ENCODE data around the gene KLK11.

Gene KLK11

GRCh38 chr19:51026554-51026831, at the start of gene KLK11:
KLK11 (minus strand) TSS chr19:51026616; CDS start chr19:51025631, 985 bp downstream.
- peak; percentile 59 for DNase-seq

GRCh38 chr19:51075998-51076397, 49.6 kb upstream of the KLK11 start:
- no peak for DNase-seq

- DNase-seq, result no peak
Measured at GRCh38 chr19:51071095-51071405, 44.6 kb upstream of the KLK11 start.

GRCh38 chr19:51070334-51071094, 44.1 kb upstream of the KLK11 start:
- no peak for DNase-seq

- no peak for DNase-seq
Measured at GRCh38 chr19:51066393-51067186, 40.2 kb upstream of the KLK11 start.

GRCh38 chr19:51065221-51065960, 39.0 kb upstream of the KLK11 start:
- no peak for DNase-seq

- no peak for DNase-seq
Measured at GRCh38 chr19:51064534-51065220, 38.3 kb upstream of the KLK11 start, which contains the start of gene KLK13. KLK13 (minus strand) TSS chr19:51065092; CDS start chr19:51065067, 25 bp downstream.

- DNase-seq, result no peak
Measured at GRCh38 chr19:51063664-51064063, 37.2 kb upstream of the KLK11 start.

GRCh38 chr19:51060973-51061372, 34.6 kb upstream of the KLK11 start:
- no peak for DNase-seq

- DNase-seq, result no peak
Measured at GRCh38 chr19:51060336-51060735, 33.9 kb upstream of the KLK11 start.

- no peak for DNase-seq
Measured at GRCh38 chr19:51059715-51060114, 33.3 kb upstream of the KLK11 start.

GRCh38 chr19:51055866-51056265, 29.4 kb upstream of the KLK11 start:
- DNase-seq, result no peak

- DNase-seq, result no peak
Measured at GRCh38 chr19:51047031-51047335, 20.6 kb upstream of the KLK11 start.

GRCh38 chr19:51044327-51044726, 17.9 kb upstream of the KLK11 start:
- no peak for DNase-seq

- DNase-seq, result no peak
Measured at GRCh38 chr19:51043497-51043896, 17.1 kb upstream of the KLK11 start.

GRCh38 chr19:51040151-51040550, 13.7 kb upstream of the KLK11 start:
- DNase-seq, result no peak

GRCh38 chr19:51036519-51036918, 10.1 kb upstream of the KLK11 start:
- DNase-seq, result no peak

- peak; percentile 86 for DNase-seq
Measured at GRCh38 chr19:51034704-51035103, 8.3 kb upstream of the KLK11 start, which contains the start of gene KLK12. KLK12 (minus strand) TSS chr19:51035002; CDS start chr19:51034621, 381 bp downstream.

GRCh38 chr19:51031880-51032225, 5.4 kb upstream of the KLK11 start:
- no peak for DNase-seq

GRCh38 chr19:51031220-51031879, 4.9 kb upstream of the KLK11 start:
- DNase-seq, result no peak

- no peak for DNase-seq
Measured at GRCh38 chr19:51030631-51031030, 4.2 kb upstream of the KLK11 start.

- DNase-seq, result no peak
Measured at GRCh38 chr19:51029718-51030117, 3.3 kb upstream of the KLK11 start.

GRCh38 chr19:51027873-51028272, 1.5 kb upstream of the KLK11 start:
- no peak for DNase-seq
